Measurements from ENCODE around the gene IRF2.

Gene IRF2

GRCh38 chr4:184450743-184451535 lies 23.4 kb downstream of the IRF2 start:
- DNase-seq (ENCODE audit: low read depth, low spot score), result no peak

- no peak for DNase-seq (ENCODE audit: low read depth, low spot score)
Measured at GRCh38 chr4:184450045-184450444, 24.3 kb downstream of the IRF2 start.

GRCh38 chr4:184448821-184449220 lies 25.5 kb downstream of the IRF2 start:
- DNase-seq (ENCODE audit: low read depth, low spot score), result no peak

- DNase-seq (ENCODE audit: low read depth, low spot score), result no peak
Measured at GRCh38 chr4:184448141-184448540, 26.2 kb downstream of the IRF2 start.

- peak; percentile 34 for DNase-seq (ENCODE audit: low read depth, low spot score)
Measured at GRCh38 chr4:184447664-184448063, 26.7 kb downstream of the IRF2 start.

- DNase-seq (ENCODE audit: low read depth, low spot score), result no peak
Measured at GRCh38 chr4:184446132-184446658, 28.2 kb downstream of the IRF2 start.

- DNase-seq (ENCODE audit: low read depth, low spot score), result no peak
Measured at GRCh38 chr4:184444953-184445309, 29.4 kb downstream of the IRF2 start.

- no peak for DNase-seq (ENCODE audit: low read depth, low spot score)
Measured at GRCh38 chr4:184444215-184444952, 30.0 kb downstream of the IRF2 start.

- DNase-seq (ENCODE audit: low read depth, low spot score), result no peak
Measured at GRCh38 chr4:184443318-184443717, 31.0 kb downstream of the IRF2 start.

GRCh38 chr4:184442314-184442635 lies 32.1 kb downstream of the IRF2 start:
- no peak for DNase-seq (ENCODE audit: low read depth, low spot score)

GRCh38 chr4:184441461-184442313 lies 32.7 kb downstream of the IRF2 start:
- no peak for DNase-seq (ENCODE audit: low read depth, low spot score)

- DNase-seq (ENCODE audit: low read depth, low spot score), result no peak
Measured at GRCh38 chr4:184440595-184441358, 33.6 kb downstream of the IRF2 start.

- DNase-seq (ENCODE audit: low read depth, low spot score), result no peak
Measured at GRCh38 chr4:184439856-184440594, 34.3 kb downstream of the IRF2 start.

GRCh38 chr4:184439386-184439785 lies 35.0 kb downstream of the IRF2 start:
- DNase-seq (ENCODE audit: low read depth, low spot score), result no peak

GRCh38 chr4:184438375-184438774 lies 36.0 kb downstream of the IRF2 start:
- no peak for DNase-seq (ENCODE audit: low read depth, low spot score)

GRCh38 chr4:184437565-184438265 lies 36.6 kb downstream of the IRF2 start:
- no peak for DNase-seq (ENCODE audit: low read depth, low spot score)

- no peak for DNase-seq (ENCODE audit: low read depth, low spot score)
Measured at GRCh38 chr4:184434501-184435066, 39.8 kb downstream of the IRF2 start.

- DNase-seq (ENCODE audit: low read depth, low spot score), result no peak
Measured at GRCh38 chr4:184434021-184434420, 40.3 kb downstream of the IRF2 start.

GRCh38 chr4:184433258-184433892 lies 41.0 kb downstream of the IRF2 start:
- DNase-seq (ENCODE audit: low read depth, low spot score), result no peak
